ENCODE results near the gene VCAN. TPM values are rescaled to one million over a fixed set of nuclear protein-coding genes. Genes with fewer than 3 reads are reported as not detected.
A peak's percentile ranks its signal among the peaks of the same experiment; 100 is the strongest.

VCAN gene
- total and polyA plus RNA-seq, 4 donors, result 145 to 610 (median 328) TPM

GRCh38 chr5:83488821-83489220 lies 17.3 kb downstream of the VCAN start:
- Histone ChIP-seq H3K27me3 (ENCODE audit: control insufficient read depth, insufficient read depth, low read length) (no peaks in the 10 kb centered on the region), H3K9me3 (ENCODE audit: control insufficient read depth, insufficient read depth, low read length) (no peaks in the 10 kb centered on the region), H3K27ac (ENCODE audit: low read depth, low read length) (no peak overlapping the region), H3K36me3 (ENCODE audit: control insufficient read depth, insufficient read depth, low read length) (peaks cover 4% of the 10 kb centered on the region), H3K4me1 (ENCODE audit: control insufficient read depth, insufficient read depth, low read length) (no peaks in the 10 kb centered on the region), H3K4me3 (ENCODE audit: low read depth, low read length) (no peak overlapping the region)
- DNase-seq (ENCODE audit: low read depth in 4 of 6, low spot score in 6 of 6), result no peak

- Histone ChIP-seq H3K27me3 (ENCODE audit: control insufficient read depth, insufficient read depth, low read length) (no peaks in the 10 kb centered on the region), H3K4me3 (ENCODE audit: low read depth, low read length) (no peak overlapping the region), H3K9me3 (ENCODE audit: control insufficient read depth, insufficient read depth, low read length) (no peaks in the 10 kb centered on the region), H3K4me1 (ENCODE audit: control insufficient read depth, insufficient read depth, low read length) (no peaks in the 10 kb centered on the region), H3K36me3 (ENCODE audit: control insufficient read depth, insufficient read depth, low read length) (peaks cover 8% of the 10 kb centered on the region), H3K27ac (ENCODE audit: low read depth, low read length) (no peak overlapping the region)
- DNase-seq (ENCODE audit: low read depth in 4 of 6, low spot score in 6 of 6), result no peak
- 97% methylated on average over 7 of the region's 9 CpGs for WGBS (ENCODE audit: insufficient coverage)
Measured at GRCh38 chr5:83490203-83490602, 18.7 kb downstream of the VCAN start.

- Histone ChIP-seq H3K4me3 (ENCODE audit: low read depth, low read length) (no peak overlapping the region), H3K36me3 (ENCODE audit: control insufficient read depth, insufficient read depth, low read length) (peaks cover 8% of the 10 kb centered on the region)
- WGBS (ENCODE audit: insufficient coverage), result no CpG with 5 or more reads among the region's 1 CpG
Measured at GRCh38 chr5:83492331-83492730, 20.8 kb downstream of the VCAN start.

GRCh38 chr5:83493644-83494043 lies 22.1 kb downstream of the VCAN start:
- Histone ChIP-seq H3K4me3 (ENCODE audit: low read depth, low read length) (no peak overlapping the region), H3K27me3 (ENCODE audit: control insufficient read depth, insufficient read depth, low read length) (no peaks in the 10 kb centered on the region), H3K27ac (ENCODE audit: low read depth, low read length) (no peak overlapping the region), H3K4me1 (ENCODE audit: control insufficient read depth, insufficient read depth, low read length) (no peaks in the 10 kb centered on the region), H3K9me3 (ENCODE audit: control insufficient read depth, insufficient read depth, low read length) (no peaks in the 10 kb centered on the region), H3K36me3 (ENCODE audit: control insufficient read depth, insufficient read depth, low read length) (peaks cover 8% of the 10 kb centered on the region)
- no peak for DNase-seq (ENCODE audit: low read depth in 4 of 6, low spot score in 6 of 6)
- WGBS (ENCODE audit: insufficient coverage), result 86% methylated on average over 6 of the region's 7 CpGs

More at GRCh38 chr5:83492331-83492730, 20.8 kb downstream of the VCAN start:
- Histone ChIP-seq H3K27ac (ENCODE audit: low read depth, low read length) (no peak overlapping the region), H3K4me1 (ENCODE audit: control insufficient read depth, insufficient read depth, low read length) (no peaks in the 10 kb centered on the region), H3K9me3 (ENCODE audit: control insufficient read depth, insufficient read depth, low read length) (no peaks in the 10 kb centered on the region), H3K27me3 (ENCODE audit: control insufficient read depth, insufficient read depth, low read length) (no peaks in the 10 kb centered on the region)
- no peak for DNase-seq (ENCODE audit: low read depth in 4 of 6, low spot score in 6 of 6)

GRCh38 chr5:83494087-83494620 lies 22.6 kb downstream of the VCAN start:
- no peak for DNase-seq (ENCODE audit: low read depth in 4 of 6, low spot score in 6 of 6)
- H3K27ac ChIP-seq (ENCODE audit: low read depth, low read length), result no peak overlapping the region
- peaks cover 8% of the 10 kb centered on the region for H3K36me3 ChIP-seq (ENCODE audit: control insufficient read depth, insufficient read depth, low read length)

GRCh38 chr5:83494666-83495065 lies 23.1 kb downstream of the VCAN start:
- H3K9me3 ChIP-seq (ENCODE audit: control insufficient read depth, insufficient read depth, low read length), result no peaks in the 10 kb centered on the region
- DNase-seq (ENCODE audit: low read depth in 4 of 6, low spot score in 6 of 6), result no peak
- H3K27ac ChIP-seq (ENCODE audit: low read depth, low read length), result no peak overlapping the region
- H3K4me3 ChIP-seq (ENCODE audit: low read depth, low read length), result no peak overlapping the region
- 85% methylated on average over 1 of the region's 4 CpGs for WGBS (ENCODE audit: insufficient coverage)
- no peaks in the 10 kb centered on the region for H3K27me3 ChIP-seq (ENCODE audit: control insufficient read depth, insufficient read depth, low read length)
- peaks cover 8% of the 10 kb centered on the region for H3K36me3 ChIP-seq (ENCODE audit: control insufficient read depth, insufficient read depth, low read length)
- no peaks in the 10 kb centered on the region for H3K4me1 ChIP-seq (ENCODE audit: control insufficient read depth, insufficient read depth, low read length)

More at GRCh38 chr5:83494087-83494620, 22.6 kb downstream of the VCAN start:
- no peak overlapping the region for H3K4me3 ChIP-seq (ENCODE audit: low read depth, low read length)
- no peaks in the 10 kb centered on the region for H3K9me3 ChIP-seq (ENCODE audit: control insufficient read depth, insufficient read depth, low read length)
- no peaks in the 10 kb centered on the region for H3K27me3 ChIP-seq (ENCODE audit: control insufficient read depth, insufficient read depth, low read length)
- H3K4me1 ChIP-seq (ENCODE audit: control insufficient read depth, insufficient read depth, low read length), result no peaks in the 10 kb centered on the region
- WGBS (ENCODE audit: insufficient coverage), result no CpG with 5 or more reads among the region's 2 CpGs

GRCh38 chr5:83496626-83497025 lies 25.1 kb downstream of the VCAN start:
- Histone ChIP-seq H3K9me3 (ENCODE audit: control insufficient read depth, insufficient read depth, low read length) (no peaks in the 10 kb centered on the region), H3K36me3 (ENCODE audit: control insufficient read depth, insufficient read depth, low read length) (peaks cover 4% of the 10 kb centered on the region), H3K4me3 (ENCODE audit: low read depth, low read length) (no peak overlapping the region), H3K4me1 (ENCODE audit: control insufficient read depth, insufficient read depth, low read length) (no peaks in the 10 kb centered on the region), H3K27ac (ENCODE audit: low read depth, low read length) (no peak overlapping the region), H3K27me3 (ENCODE audit: control insufficient read depth, insufficient read depth, low read length) (no peaks in the 10 kb centered on the region)
- no peak for DNase-seq (ENCODE audit: low read depth in 4 of 6, low spot score in 6 of 6)
- WGBS (ENCODE audit: insufficient coverage), result no CpG with 5 or more reads among the region's 2 CpGs

- no peak for DNase-seq (ENCODE audit: low read depth in 4 of 6, low spot score in 6 of 6)
- Histone ChIP-seq H3K4me3 (ENCODE audit: low read depth, low read length) (no peak overlapping the region), H3K27me3 (ENCODE audit: control insufficient read depth, insufficient read depth, low read length) (no peaks in the 10 kb centered on the region), H3K27ac (ENCODE audit: low read depth, low read length) (no peak overlapping the region), H3K9me3 (ENCODE audit: control insufficient read depth, insufficient read depth, low read length) (no peaks in the 10 kb centered on the region), H3K36me3 (ENCODE audit: control insufficient read depth, insufficient read depth, low read length) (peaks cover 4% of the 10 kb centered on the region), H3K4me1 (ENCODE audit: control insufficient read depth, insufficient read depth, low read length) (no peaks in the 10 kb centered on the region)
- WGBS (ENCODE audit: insufficient coverage), result 100% methylated on average over 1 of the region's 2 CpGs
Measured at GRCh38 chr5:83498585-83498984, 27.0 kb downstream of the VCAN start.

- no peak overlapping the region for H3K4me3 ChIP-seq (ENCODE audit: low read depth, low read length)
- peak in 1 of 6 donors; percentile 25 for DNase-seq (ENCODE audit: low read depth in 4 of 6, low spot score in 6 of 6)
- no peak overlapping the region for H3K27ac ChIP-seq (ENCODE audit: low read depth, low read length)
- no peaks in the 10 kb centered on the region for H3K4me1 ChIP-seq (ENCODE audit: control insufficient read depth, insufficient read depth, low read length)
- H3K36me3 ChIP-seq (ENCODE audit: control insufficient read depth, insufficient read depth, low read length), result peaks cover 7% of the 10 kb centered on the region
- H3K27me3 ChIP-seq (ENCODE audit: control insufficient read depth, insufficient read depth, low read length), result no peaks in the 10 kb centered on the region
- peaks cover 5% of the 10 kb centered on the region for H3K9me3 ChIP-seq (ENCODE audit: control insufficient read depth, insufficient read depth, low read length)
Measured at GRCh38 chr5:83503662-83504061, 32.1 kb downstream of the VCAN start.

- no peak overlapping the region for H3K4me3 ChIP-seq (ENCODE audit: low read depth, low read length)
- 25% methylated on average over 1 of the region's 1 CpG for WGBS (ENCODE audit: insufficient coverage)
- no peak for DNase-seq (ENCODE audit: low read depth in 4 of 6, low spot score in 6 of 6)
- H3K27ac ChIP-seq (ENCODE audit: low read depth, low read length), result no peak overlapping the region
- H3K9me3 ChIP-seq (ENCODE audit: control insufficient read depth, insufficient read depth, low read length), result peaks cover 5% of the 10 kb centered on the region
- H3K36me3 ChIP-seq (ENCODE audit: control insufficient read depth, insufficient read depth, low read length), result peaks cover 13% of the 10 kb centered on the region
- no peaks in the 10 kb centered on the region for H3K4me1 ChIP-seq (ENCODE audit: control insufficient read depth, insufficient read depth, low read length)
- H3K27me3 ChIP-seq (ENCODE audit: control insufficient read depth, insufficient read depth, low read length), result no peaks in the 10 kb centered on the region
Measured at GRCh38 chr5:83507431-83507830, 35.9 kb downstream of the VCAN start.

All from spinal cord (tissue), 10 donors.